Measurements from ENCODE around the gene ARHGEF12.

The ARHGEF12 gene

DNA sequence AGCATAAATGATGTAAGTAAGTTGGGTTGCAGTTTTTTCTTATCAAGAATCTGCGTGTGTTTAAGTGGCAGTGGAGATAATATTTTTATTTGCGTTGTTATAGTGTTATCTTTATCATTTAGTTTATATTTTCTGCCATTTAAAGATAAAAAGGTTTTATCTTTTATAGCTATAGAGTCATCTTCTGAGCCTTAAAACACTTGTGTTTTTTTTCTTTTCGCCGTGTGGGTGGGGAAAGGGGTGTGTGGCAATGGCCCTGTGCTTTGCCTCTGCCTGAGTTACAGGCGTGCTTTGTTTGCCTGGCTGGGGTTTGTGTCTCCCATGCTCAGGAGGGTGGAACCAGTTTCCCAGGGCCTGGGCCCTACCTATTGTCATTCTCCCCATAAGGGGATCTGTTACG is 16.2 kb downstream of the ARHGEF12 start:
- no peak overlapping the region for H3K27ac ChIP-seq
- TF ChIP-seq ZFX (IDR thresholded peaks at IDR 0.05; ENCODE audit: borderline replicate concordance), result no peak
- TF ChIP-seq, protein P1, sequence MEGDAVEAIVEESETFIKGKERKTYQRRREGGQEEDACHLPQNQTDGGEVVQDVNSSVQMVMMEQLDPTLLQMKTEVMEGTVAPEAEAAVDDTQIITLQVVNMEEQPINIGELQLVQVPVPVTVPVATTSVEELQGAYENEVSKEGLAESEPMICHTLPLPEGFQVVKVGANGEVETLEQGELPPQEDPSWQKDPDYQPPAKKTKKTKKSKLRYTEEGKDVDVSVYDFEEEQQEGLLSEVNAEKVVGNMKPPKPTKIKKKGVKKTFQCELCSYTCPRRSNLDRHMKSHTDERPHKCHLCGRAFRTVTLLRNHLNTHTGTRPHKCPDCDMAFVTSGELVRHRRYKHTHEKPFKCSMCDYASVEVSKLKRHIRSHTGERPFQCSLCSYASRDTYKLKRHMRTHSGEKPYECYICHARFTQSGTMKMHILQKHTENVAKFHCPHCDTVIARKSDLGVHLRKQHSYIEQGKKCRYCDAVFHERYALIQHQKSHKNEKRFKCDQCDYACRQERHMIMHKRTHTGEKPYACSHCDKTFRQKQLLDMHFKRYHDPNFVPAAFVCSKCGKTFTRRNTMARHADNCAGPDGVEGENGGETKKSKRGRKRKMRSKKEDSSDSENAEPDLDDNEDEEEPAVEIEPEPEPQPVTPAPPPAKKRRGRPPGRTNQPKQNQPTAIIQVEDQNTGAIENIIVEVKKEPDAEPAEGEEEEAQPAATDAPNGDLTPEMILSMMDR (IDR thresholded peaks at IDR 0.05), result no peak

DNA sequence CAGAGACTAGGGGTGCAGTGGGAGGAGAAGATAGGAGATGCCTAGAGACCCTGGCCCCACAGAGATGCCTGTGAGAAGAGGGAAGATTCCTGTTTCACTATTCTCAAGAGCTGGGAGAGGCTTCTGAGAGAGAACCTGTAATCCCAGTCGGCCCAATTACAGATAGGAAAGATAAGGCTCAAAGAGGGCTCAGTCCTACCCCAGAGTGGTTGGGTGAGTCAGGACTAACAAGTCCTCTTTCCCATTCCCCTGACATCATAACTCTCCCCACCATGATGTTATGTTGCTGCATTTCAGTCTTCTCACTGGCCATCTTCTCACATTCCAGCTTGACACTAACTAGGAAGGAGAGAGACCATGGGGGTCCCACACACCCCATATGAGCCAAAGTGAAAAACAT is 17.9 kb downstream of the ARHGEF12 start:
- TF ChIP-seq, protein P1 (IDR thresholded peaks at IDR 0.05), result no peak
- TF ChIP-seq ZFX (IDR thresholded peaks at IDR 0.05; ENCODE audit: borderline replicate concordance), result no peak
- H3K27ac ChIP-seq, result no peak overlapping the region

DNA sequence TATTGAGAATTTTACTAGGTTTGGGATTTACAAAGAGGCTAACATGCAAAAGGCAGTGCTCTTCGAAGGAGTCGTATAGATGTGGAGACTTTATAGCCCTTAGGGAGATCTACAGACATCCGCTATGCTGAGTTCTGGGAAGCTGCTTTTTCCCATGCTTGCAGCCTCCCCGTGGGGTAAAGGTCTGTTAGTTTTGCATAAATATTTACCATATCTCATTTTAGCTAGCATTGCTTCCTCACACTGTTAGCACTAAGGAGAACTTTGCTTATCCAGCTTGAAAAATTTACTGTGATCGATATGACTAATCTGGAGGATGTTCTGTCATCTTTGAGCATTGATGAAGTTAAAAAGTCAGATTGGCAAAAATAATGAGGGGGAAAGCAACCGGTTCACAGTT is 18.6 kb downstream of the ARHGEF12 start:
- H3K27ac ChIP-seq, result no peak overlapping the region
- TF ChIP-seq, protein P1 (IDR thresholded peaks at IDR 0.05), result no peak
- no peak for TF ChIP-seq ZFX (IDR thresholded peaks at IDR 0.05; ENCODE audit: borderline replicate concordance)

DNA sequence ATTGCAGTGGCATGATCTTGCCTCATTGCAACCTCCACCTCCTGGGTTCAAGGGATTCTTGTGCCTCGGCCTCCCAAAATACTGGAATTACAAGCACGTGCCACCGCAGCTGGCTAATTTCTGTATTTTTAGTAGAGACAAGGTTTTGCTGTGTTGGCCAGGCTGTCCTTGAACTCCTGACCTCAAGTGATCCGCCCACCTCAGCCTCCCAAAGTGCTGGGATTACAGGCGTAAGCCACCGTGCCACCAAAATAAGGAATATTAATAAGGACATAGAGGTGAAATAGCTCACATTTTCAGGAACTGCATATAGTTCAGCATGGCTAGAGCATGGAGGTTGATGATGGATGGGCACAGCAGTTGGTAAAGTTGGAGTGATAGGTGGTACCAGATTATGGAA is 21.4 kb downstream of the ARHGEF12 start:
- TF ChIP-seq, protein P1 (IDR thresholded peaks at IDR 0.05), result no peak
- TF ChIP-seq ZFX (IDR thresholded peaks at IDR 0.05; ENCODE audit: borderline replicate concordance), result no peak
- H3K27ac ChIP-seq, result no peak overlapping the region

DNA sequence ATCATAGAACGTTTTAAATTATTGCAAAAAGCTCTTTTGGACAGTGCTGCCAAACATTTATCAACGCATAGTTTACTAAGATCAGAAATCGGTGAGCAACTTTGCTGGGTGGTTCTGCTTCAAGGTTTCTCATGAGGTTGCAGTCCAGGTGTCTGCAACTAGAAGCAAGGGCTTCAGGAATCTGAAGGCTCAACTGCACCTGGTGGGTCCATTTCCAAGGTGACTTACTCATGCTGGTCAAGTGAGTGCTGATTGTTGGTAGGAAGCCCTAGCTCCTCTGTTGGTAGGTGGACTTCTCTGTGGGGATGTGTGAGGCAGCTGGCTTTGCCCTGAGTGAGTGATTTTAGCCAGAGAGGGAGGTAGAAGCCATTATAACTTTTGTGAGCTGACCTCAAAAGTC is 22.5 kb downstream of the ARHGEF12 start:
- TF ChIP-seq, protein P1 (IDR thresholded peaks at IDR 0.05), result no peak
- H3K27ac ChIP-seq, result no peak overlapping the region

DNA sequence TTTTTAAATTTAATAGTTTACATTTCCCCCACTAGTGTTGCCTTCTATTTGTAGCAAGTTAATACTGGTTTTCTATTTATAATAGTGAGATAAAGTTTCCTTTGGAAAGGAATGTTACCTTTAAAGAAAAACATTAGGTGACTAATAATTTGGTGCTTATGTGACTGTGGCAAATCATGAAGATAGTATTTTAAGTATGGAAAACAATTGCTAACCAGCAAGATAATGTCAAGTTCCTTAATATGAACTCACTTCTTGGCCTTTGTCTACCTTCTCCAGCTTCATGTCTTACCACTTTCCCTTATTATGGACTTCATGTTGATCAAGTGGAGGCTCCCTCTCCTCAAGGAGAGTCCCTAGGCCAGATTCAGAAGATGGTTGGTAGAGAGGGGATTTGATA is 27.2 kb downstream of the ARHGEF12 start:
- H3K27ac ChIP-seq, result no peak overlapping the region
- TF ChIP-seq, protein P1 (IDR thresholded peaks at IDR 0.05), result no peak
- TF ChIP-seq ZFX (IDR thresholded peaks at IDR 0.05; ENCODE audit: borderline replicate concordance), result no peak

DNA sequence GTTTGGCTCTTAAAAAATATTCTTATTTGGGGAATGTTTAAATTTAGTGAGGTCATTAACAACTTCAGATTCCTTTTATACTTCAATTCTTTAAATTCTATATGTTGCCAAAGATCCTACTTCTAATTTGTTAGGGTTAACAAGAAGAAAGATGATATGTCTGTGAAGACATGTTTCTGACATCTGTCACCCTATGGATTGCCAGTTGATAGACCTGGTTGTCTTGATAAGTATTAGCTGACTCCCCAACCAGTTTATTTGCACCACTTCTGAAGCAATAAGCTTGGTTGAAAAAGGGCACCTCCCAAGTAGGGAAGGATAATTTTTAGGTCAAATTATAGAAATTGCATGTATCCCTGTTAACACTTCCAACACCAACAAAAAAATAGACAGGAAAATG is 29.3 kb downstream of the ARHGEF12 start:
- no peak for TF ChIP-seq ZFX (IDR thresholded peaks at IDR 0.05; ENCODE audit: borderline replicate concordance)
- TF ChIP-seq, protein P1 (IDR thresholded peaks at IDR 0.05), result no peak
- no peak overlapping the region for H3K27ac ChIP-seq

Measured in 22Rv1 (cell line).